Frontal cortex (tissue), 4 donors: ENCODE measurements around the gene CD82. TPM values are rescaled to one million over a fixed set of nuclear protein-coding genes. Genes with fewer than 3 reads are reported as not detected.

Source experiments
- DNase-seq, 2 donors: peaks; one replicate each; pipeline ENCODE4 v3.0.0; 2012; ENCODE audit warnings: low spot score in 2 of 2
- FAIRE-seq: peaks from 2 replicates; lab custom pipeline; 2012; peaks lifted over from hg19 to GRCh38; lab: Jason Lieb, UNC
- total RNA-seq: library from RNA; depleted of rRNA; stranded (reverse); fragments of >200 nt; gene quantifications from one replicate; pipeline ENCODE4 v1.2.3, GENCODE V29; 2014
- donor health status: control.
- donor health status: control.
- donor health status: control.

Gene CD82
- total RNA-seq, 1 donor from 2014 or later: 6.5 TPM

- no peak for DNase-seq
- no peak for FAIRE-seq
Measured at GRCh38 chr11:44573333-44573732, 7.9 kb downstream of the CD82 start.

- FAIRE-seq: no peak
- no peak for DNase-seq
Measured at GRCh38 chr11:44574610-44575287, 9.3 kb downstream of the CD82 start.

GRCh38 chr11:44575288-44575672, 9.8 kb downstream of the CD82 start:
- DNase-seq: no peak
- no peak for FAIRE-seq

- no peak for FAIRE-seq
- no peak for DNase-seq
Measured at GRCh38 chr11:44575962-44576361, 10.5 kb downstream of the CD82 start.

- no peak for FAIRE-seq
- no peak for DNase-seq
Measured at GRCh38 chr11:44576656-44577055, 11.2 kb downstream of the CD82 start.

GRCh38 chr11:44577231-44577830, 11.9 kb downstream of the CD82 start:
- no peak for DNase-seq
- FAIRE-seq: no peak

GRCh38 chr11:44578279-44578678, 12.8 kb downstream of the CD82 start:
- DNase-seq (no peak), FAIRE-seq (no peak)

- FAIRE-seq (no peak), DNase-seq (no peak)
Measured at GRCh38 chr11:44579302-44579761, 13.9 kb downstream of the CD82 start.

GRCh38 chr11:44580701-44581100, 15.2 kb downstream of the CD82 start:
- DNase-seq (no peak), FAIRE-seq (no peak)

GRCh38 chr11:44581246-44581645, 15.8 kb downstream of the CD82 start:
- FAIRE-seq: no peak
- no peak for DNase-seq

GRCh38 chr11:44582641-44583352, 17.3 kb downstream of the CD82 start:
- FAIRE-seq (no peak), DNase-seq (no peak)

- DNase-seq: no peak
- FAIRE-seq: no peak
Measured at GRCh38 chr11:44583353-44583669, 17.8 kb downstream of the CD82 start.

- FAIRE-seq: no peak
- no peak for DNase-seq
Measured at GRCh38 chr11:44585421-44585820, 20.0 kb downstream of the CD82 start.

- no peak for FAIRE-seq
- DNase-seq: no peak
Measured at GRCh38 chr11:44589301-44589700, 23.8 kb downstream of the CD82 start.

GRCh38 chr11:44590769-44591168, 25.3 kb downstream of the CD82 start:
- DNase-seq (no peak), FAIRE-seq (no peak)

GRCh38 chr11:44591557-44591956, 26.1 kb downstream of the CD82 start:
- no peak for DNase-seq
- no peak for FAIRE-seq

- no peak for FAIRE-seq
- no peak for DNase-seq
Measured at GRCh38 chr11:44592125-44592940, 26.9 kb downstream of the CD82 start.

GRCh38 chr11:44593251-44593650, 27.8 kb downstream of the CD82 start:
- DNase-seq: peak; percentile 56 to 61
- FAIRE-seq: no peak

GRCh38 chr11:44595006-44595405, 29.5 kb downstream of the CD82 start:
- FAIRE-seq: no peak
- DNase-seq: no peak

GRCh38 chr11:44595964-44596381, 30.5 kb downstream of the CD82 start:
- FAIRE-seq: no peak
- peak; percentile 50 to 59 for DNase-seq
